ENCODE measurements around the gene FASN.
"Not testable (repeated sequence)": the region's sequence is repeated elsewhere in the genome, so short reads cannot be mapped to it uniquely, and the experiment has no call there.

FASN gene

DNA sequence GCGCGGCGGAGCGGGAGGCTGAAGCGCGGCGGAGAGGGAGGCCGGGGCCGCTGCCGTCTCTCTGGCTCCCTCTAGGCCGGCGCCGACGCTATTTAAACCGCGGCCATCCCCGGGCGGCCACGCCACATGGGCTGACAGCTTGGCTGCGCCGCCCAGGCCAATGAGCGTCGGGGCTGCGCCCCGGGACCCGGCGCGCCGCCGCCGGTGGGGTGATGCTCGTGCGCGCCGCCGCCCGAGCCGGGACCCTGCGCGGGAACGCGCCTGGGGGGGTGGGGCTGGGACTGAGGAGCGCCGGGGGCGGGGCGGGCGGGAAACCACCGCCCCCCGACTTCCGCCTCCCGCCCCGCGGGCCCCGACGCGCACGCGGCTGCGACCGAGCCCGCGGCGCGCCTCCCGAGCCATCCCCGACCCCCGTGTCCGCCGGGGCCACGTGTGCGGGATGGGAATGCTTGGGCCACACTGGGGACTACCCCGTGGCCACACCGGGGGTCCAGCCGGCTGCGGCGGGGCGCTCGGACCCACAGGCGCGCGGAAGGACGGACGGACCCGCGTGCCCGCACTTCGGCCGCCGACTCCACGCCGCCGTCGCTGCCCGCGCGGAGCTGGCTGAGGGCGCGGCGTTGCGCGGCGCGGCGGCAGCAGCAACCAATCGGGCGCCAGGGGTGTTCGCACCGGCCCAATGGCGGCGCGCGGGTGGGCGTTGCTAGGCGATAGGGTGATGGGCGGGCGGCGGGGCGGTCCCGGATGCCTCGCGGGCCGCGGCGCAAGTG, at the start of gene FASN:
FASN (minus strand) TSS at position 68 of the 770 bp plus-strand sequence. CDS start 1,791 bp downstream, outside the sequence.
- DNase-seq = peak; percentile 95

DNA sequence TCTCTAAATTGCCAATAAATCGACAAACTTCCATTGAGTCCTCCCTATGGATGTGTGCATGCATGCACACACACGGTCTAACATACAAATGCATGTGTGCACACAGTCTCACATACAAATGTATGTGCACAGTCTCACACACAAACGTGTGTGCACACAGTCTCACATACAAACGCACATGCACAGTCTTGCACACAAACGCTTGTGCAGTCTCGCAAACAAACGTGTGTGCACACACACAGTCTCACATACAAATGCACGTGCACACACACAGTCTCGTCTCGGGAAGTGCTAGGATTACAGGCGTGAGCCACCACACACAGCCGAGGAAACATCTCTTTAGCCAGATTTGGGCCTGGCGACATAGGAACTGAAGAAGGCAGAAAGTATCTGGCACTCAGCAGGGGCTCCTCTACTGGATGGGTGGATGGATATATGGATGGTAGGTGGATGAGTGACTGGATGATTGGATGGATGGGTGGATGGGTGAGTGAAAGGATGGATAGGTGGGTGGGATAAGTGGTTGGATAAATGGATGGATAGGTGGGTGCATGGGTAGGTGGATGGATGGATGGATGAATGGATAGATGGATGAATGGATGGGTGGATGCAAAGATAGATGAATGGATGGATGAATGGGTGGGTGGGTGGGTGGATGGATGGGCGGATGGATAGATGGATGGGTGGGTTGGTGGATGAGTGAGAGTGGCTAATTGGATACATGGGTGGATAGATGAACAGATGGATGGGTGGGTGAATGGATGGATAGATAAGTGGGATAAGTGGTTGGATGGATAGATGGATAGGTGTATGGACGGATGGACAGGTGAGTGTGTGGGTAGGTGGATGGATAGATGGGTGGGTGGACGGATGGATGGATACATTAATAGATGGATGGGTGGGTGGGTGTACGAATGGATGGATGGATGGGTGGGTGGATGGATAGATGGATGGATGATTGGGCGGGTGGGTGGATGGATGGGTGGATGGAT, 48.9 kb upstream of the FASN start:
- no peak for DNase-seq

DNA sequence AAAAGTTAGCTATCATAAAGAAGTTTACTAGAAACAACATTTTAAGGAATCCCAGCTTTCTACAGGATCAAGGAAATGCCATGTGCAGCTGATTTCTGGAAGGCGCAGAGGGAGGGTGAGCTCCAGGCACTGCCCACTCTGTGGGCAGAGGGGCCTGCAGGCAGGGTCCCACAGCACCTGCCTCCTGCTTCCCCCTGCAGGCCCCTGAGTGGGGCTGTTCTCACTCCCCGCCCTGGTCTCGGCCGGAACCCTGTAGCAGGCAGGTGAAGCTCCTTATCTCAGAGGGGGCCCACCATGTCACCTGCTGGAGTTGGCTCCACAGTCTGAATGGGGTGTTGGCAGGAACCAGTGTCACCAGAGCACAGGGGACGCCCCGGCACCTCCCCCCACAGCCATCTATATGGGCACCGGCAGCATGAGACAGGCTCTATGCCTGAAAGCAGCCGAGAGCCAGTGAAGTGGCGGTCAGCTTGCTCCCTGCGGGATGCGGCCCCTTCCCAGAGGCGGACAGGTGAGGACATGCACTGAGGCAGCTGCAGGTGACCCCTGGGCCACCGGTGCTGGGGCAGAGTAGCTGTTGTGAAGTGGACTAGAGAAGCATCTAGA, 47.6 kb upstream of the FASN start:
- no peak for DNase-seq

DNA sequence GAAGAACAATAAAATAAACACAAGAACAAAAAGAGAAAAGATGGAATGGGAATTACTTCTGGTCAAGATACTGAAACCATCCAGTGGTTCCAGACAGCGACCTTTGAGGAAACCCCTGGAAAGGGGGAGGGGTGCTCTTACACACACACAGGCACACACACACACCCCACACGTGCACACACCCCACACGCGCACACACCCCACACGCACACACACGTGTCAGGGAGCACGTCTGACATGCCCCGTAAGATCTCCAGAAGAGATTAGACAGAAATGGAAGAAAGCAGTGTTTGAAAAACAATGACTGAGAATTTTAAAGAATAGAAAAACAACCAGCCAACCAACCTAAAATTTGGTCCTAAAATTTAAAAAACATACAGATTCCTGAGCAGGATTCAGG, 45.3 kb upstream of the FASN start:
- no peak for DNase-seq

GRCh38 chr17:82139961-82140360, 41.9 kb upstream of the FASN start:
- not testable (repeated sequence) for DNase-seq

GRCh38 chr17:82138511-82138992, 40.5 kb upstream of the FASN start:
- no peak for DNase-seq

- no peak for DNase-seq
Measured at GRCh38 chr17:82134101-82134500, 36.1 kb upstream of the FASN start.

DNA sequence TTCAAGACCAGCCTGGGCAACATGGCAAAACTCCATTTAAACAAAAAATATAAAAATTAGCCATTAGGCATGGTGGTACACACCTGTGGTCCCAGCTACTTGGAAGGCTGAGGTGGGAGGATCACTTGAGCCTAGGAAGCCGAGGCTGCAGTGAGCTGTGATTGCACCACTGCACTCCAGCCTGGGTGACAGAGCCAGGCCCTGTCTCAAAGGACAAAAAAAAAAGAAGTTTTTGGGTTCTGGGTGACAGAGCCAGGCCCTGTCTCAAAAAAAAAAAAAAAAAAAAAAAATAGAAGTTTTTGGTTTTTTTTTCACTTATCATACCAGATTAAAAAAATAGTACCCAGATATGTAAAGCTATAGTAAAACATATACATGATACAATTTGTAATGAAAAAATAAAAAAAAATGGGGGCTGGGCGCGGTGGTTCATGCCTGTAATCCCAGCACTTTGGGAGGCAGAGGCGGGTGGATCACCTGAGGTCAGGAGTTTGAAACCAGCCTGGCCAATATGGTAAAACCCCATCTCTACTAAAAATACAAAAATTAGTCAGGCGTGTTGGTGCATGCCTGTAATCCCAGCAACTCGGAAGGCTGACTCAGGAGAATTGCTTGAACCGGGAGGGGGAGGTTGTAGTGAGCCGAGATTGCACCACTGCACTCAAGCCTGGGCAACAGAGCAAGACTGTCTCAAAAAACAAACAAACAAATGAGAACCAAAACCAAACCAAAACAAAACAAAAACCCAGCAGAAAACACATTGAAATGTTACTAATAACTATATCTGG, 35.3 kb upstream of the FASN start:
- DNase-seq = not testable (repeated sequence)

GRCh38 chr17:82129095-82129494, 31.1 kb upstream of the FASN start:
- no peak for DNase-seq

- no peak for DNase-seq
Measured at GRCh38 chr17:82128287-82128686, 30.3 kb upstream of the FASN start.

DNA sequence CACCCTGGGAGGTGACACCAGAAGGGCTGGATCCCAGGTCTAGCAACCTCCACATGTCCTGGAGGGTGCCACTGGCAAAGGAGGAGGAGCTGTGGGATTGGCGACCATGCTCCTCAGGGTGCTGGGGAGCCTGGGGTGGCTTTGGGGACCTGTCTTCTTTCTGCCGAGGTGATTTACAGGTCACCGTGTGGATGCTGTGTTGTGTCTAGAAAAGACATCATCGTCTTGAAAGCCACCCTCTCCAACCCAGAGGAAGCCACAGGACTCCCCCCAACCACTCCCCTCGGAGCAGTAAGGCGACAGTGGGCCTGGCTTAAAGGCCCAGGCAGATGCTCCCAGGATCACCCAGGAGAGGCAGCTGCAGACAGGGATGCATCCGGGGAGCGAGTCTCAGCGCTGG, 29.7 kb upstream of the FASN start:
- peak; percentile 53 for DNase-seq

DNA sequence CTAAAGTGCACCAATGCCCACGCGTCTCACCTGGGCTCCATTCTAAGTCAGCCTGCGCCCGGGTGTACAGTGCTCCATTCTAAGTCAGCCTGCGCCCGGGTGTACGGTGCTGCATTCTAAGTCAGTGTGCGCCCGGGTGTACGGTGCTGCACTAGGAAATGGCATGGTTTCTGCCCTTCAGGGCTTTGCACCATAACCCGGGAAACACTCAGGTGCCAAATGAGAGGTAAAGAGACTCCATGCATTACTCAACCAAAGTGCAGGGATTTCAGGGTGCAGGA, 29.2 kb upstream of the FASN start:
- no peak for DNase-seq

DNA sequence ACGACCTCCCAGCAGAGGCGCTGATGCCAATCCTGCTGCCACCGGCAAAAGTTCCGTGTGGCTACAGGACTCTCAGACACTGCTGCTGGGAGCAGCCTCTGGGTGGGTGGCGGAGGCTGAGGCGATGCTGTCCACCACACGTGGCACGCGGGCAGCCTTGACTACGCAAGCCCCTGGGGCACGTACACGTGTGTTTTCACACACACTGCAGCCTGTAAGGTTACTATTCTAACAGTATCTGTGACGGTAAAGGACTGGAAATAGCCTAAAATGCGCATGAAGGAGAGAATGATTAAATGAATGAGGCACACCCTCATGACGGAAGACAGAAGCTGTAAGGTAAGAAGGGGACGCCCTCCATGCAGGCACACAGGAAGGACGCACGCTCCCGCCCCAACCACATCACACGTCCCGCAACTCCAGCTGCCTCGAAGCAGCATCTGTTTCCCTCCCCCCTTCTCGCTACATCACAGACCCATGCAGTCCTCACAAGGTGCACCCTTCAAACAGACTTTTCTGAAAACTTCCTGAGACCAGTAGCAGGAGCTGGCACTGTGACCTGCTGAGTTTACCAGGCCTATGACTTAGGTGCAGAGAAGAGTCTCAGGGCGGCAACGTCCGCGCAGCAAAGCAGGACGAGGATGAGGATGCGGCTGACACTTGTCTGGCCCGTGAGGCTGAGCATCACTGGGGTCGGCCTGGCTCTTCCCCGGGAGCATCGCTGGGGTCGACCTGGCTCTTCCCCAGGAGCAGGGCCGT, 28.7 kb upstream of the FASN start:
- DNase-seq = peak; percentile 94

- no peak for DNase-seq
Measured at GRCh38 chr17:82124101-82124500, 26.1 kb upstream of the FASN start.

- no peak for DNase-seq
Measured at GRCh38 chr17:82121660-82122629, 23.9 kb upstream of the FASN start.

DNA sequence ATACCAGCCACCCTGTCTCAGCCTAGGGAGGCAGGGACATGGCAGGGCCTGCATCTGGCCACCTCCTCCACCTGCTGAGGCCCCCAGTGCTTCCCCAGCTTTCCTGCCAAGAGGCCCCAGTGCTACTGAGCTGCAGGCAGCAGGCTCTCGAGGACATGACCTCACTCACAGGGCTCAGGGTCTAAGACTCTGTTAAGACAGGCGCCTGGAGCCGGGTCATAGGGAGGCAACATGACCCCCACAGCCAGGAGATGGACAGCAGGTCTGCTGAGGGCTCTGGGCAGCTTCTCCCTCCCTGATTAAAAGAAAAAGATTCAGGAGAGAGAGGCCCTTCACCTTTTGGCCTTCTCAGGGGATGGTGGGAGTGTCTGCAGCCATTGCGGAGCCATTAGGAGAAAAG, 23.2 kb upstream of the FASN start:
- no peak for DNase-seq

DNA sequence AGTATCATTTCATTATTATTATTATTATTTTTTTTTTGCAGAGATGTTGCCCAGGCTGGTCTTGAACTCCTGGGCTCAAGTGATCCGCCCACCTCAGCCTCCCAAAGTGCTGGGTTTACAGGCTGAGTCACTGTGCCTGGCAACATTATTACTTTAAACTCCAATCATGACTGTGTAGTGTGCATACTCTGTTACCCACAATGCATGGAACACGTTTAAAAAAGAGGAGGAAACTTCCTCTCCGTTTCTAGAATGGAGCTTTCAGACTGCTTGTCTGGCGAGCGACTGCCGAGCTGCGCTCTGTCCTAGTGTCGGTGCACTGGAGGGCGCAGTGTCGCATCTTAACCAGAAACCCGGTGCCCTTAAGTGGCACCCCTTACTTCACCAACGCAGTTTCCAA, 22.1 kb upstream of the FASN start:
- DNase-seq = peak; percentile 31

- no peak for DNase-seq
Measured at GRCh38 chr17:82118815-82119380, 20.9 kb upstream of the FASN start.

DNA sequence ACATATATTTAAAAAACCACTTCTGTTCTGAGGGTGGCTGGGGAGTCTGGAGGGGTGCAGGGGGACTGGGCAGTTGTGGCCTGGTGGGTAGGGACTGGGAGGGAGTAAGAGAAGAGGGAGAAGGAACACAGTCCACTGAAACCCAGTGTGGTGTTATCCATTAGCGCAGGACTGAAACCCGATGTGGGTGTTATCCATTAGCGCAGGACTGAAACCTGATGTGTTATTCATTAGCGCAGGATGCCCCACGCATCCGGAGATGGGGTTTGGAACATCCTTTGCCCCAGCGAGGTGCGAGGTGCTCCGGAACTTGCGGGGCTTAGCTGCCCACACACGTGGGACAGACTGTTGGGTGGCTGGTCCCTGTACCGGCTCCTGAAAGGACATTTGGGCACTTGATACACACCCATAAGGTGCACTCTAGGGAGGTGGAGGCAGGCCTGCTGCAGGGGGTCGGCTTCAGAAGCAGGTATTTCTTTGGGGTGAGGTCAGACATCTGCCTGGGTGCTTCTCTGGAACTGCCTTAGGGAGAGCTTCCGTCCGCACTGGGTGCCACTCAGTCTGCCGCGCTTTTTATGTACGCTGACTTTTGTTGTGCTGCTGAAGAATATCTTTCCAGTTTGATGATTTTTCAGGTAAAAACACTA, 20.3 kb upstream of the FASN start:
- DNase-seq = no peak
